HAP-1 (cell line): ENCODE results near the gene CPZ.
A peak's percentile ranks its signal among the peaks of the same experiment; 100 is the strongest.

Experiments used
- DNase-seq, 2 experiments: peaks; one replicate each; pipeline ENCODE4 v3.0.0-alpha.2; 2016 to 2020; ENCODE audit warnings: low spot score in 2 of 2
- H3K27me3 ChIP-seq: fragments of 250-450 bp; sonication (Bioruptor Pico); 2 replicates; pipeline ENCODE4 v1.5.1; 2020; ENCODE audit warnings: low read depth, mild to moderate bottlenecking, moderate library complexity
- H3K36me3 ChIP-seq: fragments of 250-450 bp; sonication (Bioruptor Pico); replicated peaks from 2 replicates; pipeline ENCODE4 v1.5.1; 2020; ENCODE audit warnings: mild to moderate bottlenecking
- H3K4me1 ChIP-seq: fragments of 250-450 bp; sonication (Bioruptor Pico); 2 replicates; pipeline ENCODE4 v1.5.1; 2020; ENCODE audit warnings: mild to moderate bottlenecking
- H3K4me3 ChIP-seq: fragments of 250-450 bp; sonication (Bioruptor Pico); 2 replicates; pipeline ENCODE4 v1.5.1; 2020; ENCODE audit warnings: mild to moderate bottlenecking, moderate library complexity
- H3K9me3 ChIP-seq: fragments of 250-450 bp; sonication (Bioruptor Pico); 2 replicates; pipeline ENCODE4 v1.5.1; 2020; ENCODE audit warnings: mild to moderate bottlenecking, moderate library complexity
- in situ Hi-C: fragments of 300-500 bp; cut with MboI; formaldehyde crosslinking; loops from 3 replicates; pipeline ENCODE4 v1.14.3; 2020; ENCODE audit warnings: low sequenced_read_pairs, inconsistent platforms, mixed read lengths

The CPZ gene

GRCh38 chr4:8592366-8593263, at the start of gene CPZ:
CPZ (plus strand) TSS chr4:8592765; CDS start chr4:8592834, 69 bp downstream.
- Histone ChIP-seq H3K9me3 (no peaks in the 10 kb centered on the region), H3K36me3 (no peaks in the 10 kb centered on the region), H3K4me3 (no peak within 1 kb of the TSS), H3K27me3 (peaks cover 62% of the 10 kb centered on the region), H3K4me1 (no peaks in the 10 kb centered on the region)
- in situ Hi-C loops = loop anchor here (10.0 to 25.0 kb wide), 2 partner anchors 118 to 355 kb away; no protein-coding TSS in a partner anchor
- DNase-seq = no peak

DNA sequence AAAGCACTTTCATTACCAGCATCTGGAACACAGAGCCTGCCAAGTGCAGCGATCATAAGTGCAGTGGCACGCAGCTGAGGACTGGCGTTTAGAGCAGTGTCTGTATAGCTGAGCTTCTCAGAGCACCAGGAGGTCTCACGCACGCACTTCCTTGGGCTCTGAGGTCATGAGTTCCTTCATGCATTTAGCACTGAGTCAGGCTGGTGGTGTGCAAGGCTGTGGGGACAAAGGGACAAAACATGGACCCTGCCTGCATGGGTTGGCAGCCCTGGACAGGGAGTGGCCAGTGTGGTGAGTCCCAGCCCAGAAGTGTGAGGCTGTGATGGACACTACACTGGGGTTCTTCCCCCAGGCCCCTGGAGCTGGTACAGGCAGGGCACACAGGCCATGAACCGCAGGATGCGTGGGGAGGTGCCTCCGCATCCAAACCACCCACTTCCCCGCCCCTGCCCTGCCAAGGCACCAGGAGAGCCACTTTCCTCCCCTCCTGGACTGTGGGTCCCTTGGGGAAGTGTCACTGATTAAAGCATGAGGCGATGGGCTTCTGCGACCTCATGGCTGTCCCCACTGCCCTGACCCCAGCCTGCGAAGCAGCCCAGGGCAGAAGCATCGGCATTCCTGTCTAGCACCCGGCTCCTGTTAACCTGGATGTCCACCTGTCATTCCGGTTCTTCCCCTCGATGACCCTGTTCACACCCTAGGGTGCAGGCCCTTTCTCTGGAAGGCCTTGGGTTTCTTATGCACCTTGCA, 49.6 kb upstream of the CPZ start:
- no peak for DNase-seq
- H3K4me3 ChIP-seq = no peak overlapping the region
- H3K4me1 ChIP-seq = no peaks in the 10 kb centered on the region
- no peaks in the 10 kb centered on the region for H3K9me3 ChIP-seq
- in situ Hi-C loops = no loop called here
- peaks cover 3% of the 10 kb centered on the region; the same call in 1 of the 2 replicates for H3K27me3 ChIP-seq
- no peaks in the 10 kb centered on the region for H3K36me3 ChIP-seq

- Histone ChIP-seq H3K4me3 (no peak overlapping the region), H3K9me3 (no peaks in the 10 kb centered on the region), H3K4me1 (no peaks in the 10 kb centered on the region), H3K27me3 (peaks cover 3% of the 10 kb centered on the region; the same call in 1 of the 2 replicates), H3K36me3 (no peaks in the 10 kb centered on the region)
- no peak for DNase-seq
- in situ Hi-C loops = no loop called here
Observed at GRCh38 chr4:8543623-8544022, 48.9 kb upstream of the CPZ start.

DNA sequence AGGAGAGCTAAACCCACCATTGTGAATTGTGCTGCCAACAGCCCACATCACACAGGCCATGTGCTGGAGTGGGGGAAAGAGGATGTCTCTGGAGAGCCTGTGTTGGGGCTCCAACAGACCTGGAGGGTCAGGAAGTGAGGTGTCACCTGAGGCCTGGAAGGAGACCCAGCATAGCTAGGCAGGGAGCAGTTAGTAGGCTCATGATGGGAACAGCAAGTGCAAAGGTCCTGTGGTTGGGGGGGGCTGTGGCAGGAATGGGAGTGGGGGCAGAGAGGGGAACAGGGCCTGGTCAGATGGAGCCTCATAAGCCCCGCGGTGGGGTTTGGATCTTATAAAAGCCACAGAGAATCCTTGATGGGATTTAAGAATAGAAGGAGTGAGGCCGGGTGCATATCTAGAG, 48.3 kb upstream of the CPZ start:
- no peaks in the 10 kb centered on the region for H3K9me3 ChIP-seq
- no peaks in the 10 kb centered on the region for H3K36me3 ChIP-seq
- no peaks in the 10 kb centered on the region for H3K4me1 ChIP-seq
- H3K4me3 ChIP-seq = no peak overlapping the region
- peaks cover 3% of the 10 kb centered on the region; the same call in 1 of the 2 replicates for H3K27me3 ChIP-seq
- no peak for DNase-seq
- in situ Hi-C loops = no loop called here

GRCh38 chr4:8544741-8545438, 47.7 kb upstream of the CPZ start:
- DNase-seq = no peak
- H3K4me3 ChIP-seq = no peak overlapping the region
- peaks cover 3% of the 10 kb centered on the region; the same call in 1 of the 2 replicates for H3K27me3 ChIP-seq
- no peaks in the 10 kb centered on the region for H3K4me1 ChIP-seq
- H3K9me3 ChIP-seq = no peaks in the 10 kb centered on the region
- H3K36me3 ChIP-seq = no peaks in the 10 kb centered on the region
- in situ Hi-C loops = no loop called here

DNA sequence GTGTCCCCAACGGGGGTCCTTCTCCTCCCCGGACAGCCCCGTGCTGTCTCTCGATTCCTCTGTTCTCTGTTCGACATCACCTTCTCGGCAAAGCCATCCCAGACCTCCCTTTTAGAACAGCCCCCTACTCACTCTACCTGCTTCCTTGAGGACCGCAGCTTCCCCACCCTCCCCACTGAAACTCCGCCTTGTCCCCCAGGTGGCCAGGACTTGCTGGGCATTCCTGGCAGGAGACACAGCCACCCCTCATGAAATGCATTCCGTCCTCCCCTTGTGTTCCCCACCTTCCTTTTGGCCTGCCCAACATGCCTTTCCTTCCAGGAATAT, 47.2 kb upstream of the CPZ start:
- in situ Hi-C loops = no loop called here
- H3K4me3 ChIP-seq = no peak overlapping the region
- H3K36me3 ChIP-seq = no peaks in the 10 kb centered on the region
- H3K27me3 ChIP-seq = peaks cover 3% of the 10 kb centered on the region; the same call in 1 of the 2 replicates
- H3K4me1 ChIP-seq = no peaks in the 10 kb centered on the region
- DNase-seq = no peak
- H3K9me3 ChIP-seq = no peaks in the 10 kb centered on the region

- no peaks in the 10 kb centered on the region for H3K36me3 ChIP-seq
- no peaks in the 10 kb centered on the region for H3K4me1 ChIP-seq
- in situ Hi-C loops = no loop called here
- no peaks in the 10 kb centered on the region for H3K9me3 ChIP-seq
- H3K4me3 ChIP-seq = no peak overlapping the region
- no peak for DNase-seq
- H3K27me3 ChIP-seq = peaks cover 3% of the 10 kb centered on the region; the same call in 1 of the 2 replicates
Observed at GRCh38 chr4:8546766-8547107, 45.8 kb upstream of the CPZ start.

GRCh38 chr4:8547108-8547911, 45.3 kb upstream of the CPZ start:
- peak in 1 of 2 experiments; percentile 19 for DNase-seq
- Histone ChIP-seq H3K4me3 (no peak overlapping the region), H3K36me3 (no peaks in the 10 kb centered on the region), H3K9me3 (no peaks in the 10 kb centered on the region), H3K4me1 (no peaks in the 10 kb centered on the region), H3K27me3 (peaks cover 3% of the 10 kb centered on the region; the same call in 1 of the 2 replicates)
- in situ Hi-C loops = no loop called here

GRCh38 chr4:8547912-8548730, 44.4 kb upstream of the CPZ start:
- no peaks in the 10 kb centered on the region for H3K4me1 ChIP-seq
- no peak for DNase-seq
- no peak overlapping the region for H3K4me3 ChIP-seq
- H3K27me3 ChIP-seq = peaks cover 3% of the 10 kb centered on the region; the same call in 1 of the 2 replicates
- in situ Hi-C loops = no loop called here
- H3K9me3 ChIP-seq = no peaks in the 10 kb centered on the region
- no peaks in the 10 kb centered on the region for H3K36me3 ChIP-seq

DNA sequence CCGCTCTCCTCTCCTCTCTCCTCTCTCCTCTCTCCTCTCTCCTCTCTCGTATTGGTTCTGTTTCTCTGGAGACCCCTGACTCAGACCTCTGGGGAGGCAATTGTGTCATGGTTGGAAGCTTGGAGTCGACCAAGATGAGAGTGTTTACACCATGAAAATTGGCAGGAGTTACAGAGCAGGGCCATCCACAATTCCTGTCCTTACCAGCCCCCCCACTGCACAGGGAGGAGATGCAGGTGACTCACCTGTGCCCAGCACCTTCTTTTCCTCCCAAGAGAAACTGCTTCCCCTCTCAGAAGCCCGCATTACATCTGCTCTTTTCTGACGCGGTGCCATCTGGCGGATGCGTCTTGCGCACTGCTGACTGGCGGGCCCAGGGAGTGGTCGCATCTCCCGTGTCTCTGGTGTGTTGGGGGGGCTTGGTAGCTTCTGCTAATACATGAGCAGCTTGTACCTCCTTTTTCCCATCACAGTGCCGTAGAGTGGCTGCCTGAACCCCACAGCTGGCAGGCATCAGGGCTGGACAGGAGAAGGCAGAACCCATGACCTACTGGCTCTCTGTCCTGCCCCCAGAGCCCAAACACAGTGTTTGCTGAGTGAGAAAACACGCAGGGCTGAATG, 43.7 kb upstream of the CPZ start:
- Histone ChIP-seq H3K36me3 (no peaks in the 10 kb centered on the region), H3K9me3 (no peaks in the 10 kb centered on the region), H3K4me1 (no peaks in the 10 kb centered on the region), H3K4me3 (no peak overlapping the region), H3K27me3 (peaks cover 3% of the 10 kb centered on the region; the same call in 1 of the 2 replicates)
- no peak for DNase-seq
- in situ Hi-C loops = no loop called here

GRCh38 chr4:8549352-8549931, 43.1 kb upstream of the CPZ start:
- no peak overlapping the region for H3K4me3 ChIP-seq
- peaks cover 3% of the 10 kb centered on the region; the same call in 1 of the 2 replicates for H3K27me3 ChIP-seq
- no peaks in the 10 kb centered on the region for H3K9me3 ChIP-seq
- in situ Hi-C loops = no loop called here
- H3K4me1 ChIP-seq = no peaks in the 10 kb centered on the region
- no peak for DNase-seq
- no peaks in the 10 kb centered on the region for H3K36me3 ChIP-seq

- no peak overlapping the region for H3K4me3 ChIP-seq
- peaks cover 3% of the 10 kb centered on the region; the same call in 1 of the 2 replicates for H3K27me3 ChIP-seq
- DNase-seq = no peak
- no peaks in the 10 kb centered on the region for H3K4me1 ChIP-seq
- no peaks in the 10 kb centered on the region for H3K36me3 ChIP-seq
- no peaks in the 10 kb centered on the region for H3K9me3 ChIP-seq
- in situ Hi-C loops = no loop called here
Observed at GRCh38 chr4:8550691-8551090, 41.9 kb upstream of the CPZ start.
